GM12878 (cell line): ENCODE data around the gene MAPK1. TPM values are rescaled to one million over a fixed set of nuclear protein-coding genes. Genes with fewer than 3 reads are reported as not detected.

Experiments
- BCL11A ChIP-seq: IDR thresholded peaks from 2 replicates; pipeline ENCODE4 v1.6.1; 2011; ENCODE audit warnings: low read depth, low read length
- CBX5 ChIP-seq: sonication (generic); IDR thresholded peaks from 2 replicates; pipeline ENCODE4 v1.6.1; 2016; ENCODE audit warnings: low read depth, moderate library complexity, mild to moderate bottlenecking, inconsistent platforms
- MTA2 ChIP-seq: fragments of 450-650 bp; IDR thresholded peaks from 2 replicates; pipeline ENCODE4 v1.6.1; 2016; ENCODE audit warnings: low read depth, mild to moderate bottlenecking, moderate library complexity
- MXI1 ChIP-seq: fragments of 150-350 bp; IDR thresholded peaks from 2 replicates; pipeline ENCODE4 v1.6.1; 2011; ENCODE audit warnings: low read depth, mild to moderate bottlenecking, inconsistent platforms, low read length, improper control_type of control experiment
- POU2F2 ChIP-seq: IDR thresholded peaks from 3 replicates; pipeline ENCODE4 v1.6.1; 2011; ENCODE audit warnings: low read depth, mild to moderate bottlenecking, low read length, borderline replicate concordance
- SP1 ChIP-seq: IDR thresholded peaks from one replicate; pipeline ENCODE4 v1.6.1; 2011; ENCODE audit warnings: low read depth, low read length
- YY1 ChIP-seq: IDR thresholded peaks from 2 replicates; pipeline ENCODE4 v1.6.1; 2011; ENCODE audit warnings: low read depth, mild to moderate bottlenecking, low read length
- polyA plus RNA-seq, 11 experiments: library from polyadenylated mRNA; depleted of rRNA in 4 of 11; unstranded in 6 of 11; stranded (reverse) in 5 of 11; fragments of >200 nt; fragmentation: Nextera tagmentation in 4 of 11; fragmentation: Illumina TruSeq in 1 of 11; extraction: Ambion mirVana in 4 of 11; extraction: Trizol in 1 of 11; gene quantifications; 1 replicate in 1 of 11; 2 replicates in 10 of 11; pipeline versions ENCODE4 v1.2.1 to v1.2.3, GENCODE V29; 2011 to 2016; ENCODE audit warnings: inconsistent platforms in 2 of 11, missing spikeins in 2 of 11, low read depth in 1 of 11
- total RNA-seq, 4 experiments: library from RNA; depleted of rRNA in 3 of 4; stranded (reverse); fragments of >200 nt in 3 of 4; fragmentation: Illumina TruSeq in 1 of 4; extraction: Trizol in 1 of 4; gene quantifications; 2 replicates each; pipeline versions ENCODE4 v1.2.1 to v1.2.3, GENCODE V29; 2013 to 2021
- TF ChIP-seq, protein P1 (sequence below): fragments of 450-650 bp; IDR thresholded peaks from 2 replicates; pipeline ENCODE4 v1.6.1; 2017; ENCODE audit warnings: mild to moderate bottlenecking, moderate library complexity
- TF ChIP-seq, protein P2 (sequence below): fragments of 450-650 bp; IDR thresholded peaks from 2 replicates; pipeline ENCODE4 v1.6.1; 2017; ENCODE audit warnings: mild to moderate bottlenecking
- TF ChIP-seq, protein P3 (sequence below): fragments of 450-650 bp; IDR thresholded peaks from 2 replicates; pipeline ENCODE4 v1.6.1; 2017; ENCODE audit warnings: low read depth, mild to moderate bottlenecking, moderate library complexity

The MAPK1 gene
- total and polyA plus RNA-seq, 10 of the 15 experiments (the other 5 are each of a cell fraction or from before 2014, with no cell fraction given): 7.0 to 123 (median 58.4) TPM

DNA sequence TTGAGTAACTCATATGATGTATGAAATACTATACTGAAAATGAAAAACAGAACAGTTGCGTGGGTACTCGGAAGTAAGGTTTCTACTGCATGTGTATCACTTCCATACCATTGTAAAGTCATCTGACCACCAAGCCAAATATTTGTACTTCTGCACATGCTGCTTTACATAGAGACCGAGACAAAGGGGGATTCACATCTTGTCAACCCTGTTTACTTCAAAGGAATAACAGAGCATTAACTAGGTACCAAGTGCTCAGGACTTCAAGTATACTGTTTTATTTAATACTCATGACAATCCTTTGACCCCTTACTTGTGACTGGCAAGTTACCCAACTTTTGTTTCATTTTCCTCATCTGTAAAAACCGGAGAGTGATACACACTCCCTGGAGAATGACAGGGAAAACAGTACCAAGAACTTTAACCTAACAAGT lies 9.9 kb downstream of the MAPK1 start (continued):
- TF ChIP-seq, protein P1, sequence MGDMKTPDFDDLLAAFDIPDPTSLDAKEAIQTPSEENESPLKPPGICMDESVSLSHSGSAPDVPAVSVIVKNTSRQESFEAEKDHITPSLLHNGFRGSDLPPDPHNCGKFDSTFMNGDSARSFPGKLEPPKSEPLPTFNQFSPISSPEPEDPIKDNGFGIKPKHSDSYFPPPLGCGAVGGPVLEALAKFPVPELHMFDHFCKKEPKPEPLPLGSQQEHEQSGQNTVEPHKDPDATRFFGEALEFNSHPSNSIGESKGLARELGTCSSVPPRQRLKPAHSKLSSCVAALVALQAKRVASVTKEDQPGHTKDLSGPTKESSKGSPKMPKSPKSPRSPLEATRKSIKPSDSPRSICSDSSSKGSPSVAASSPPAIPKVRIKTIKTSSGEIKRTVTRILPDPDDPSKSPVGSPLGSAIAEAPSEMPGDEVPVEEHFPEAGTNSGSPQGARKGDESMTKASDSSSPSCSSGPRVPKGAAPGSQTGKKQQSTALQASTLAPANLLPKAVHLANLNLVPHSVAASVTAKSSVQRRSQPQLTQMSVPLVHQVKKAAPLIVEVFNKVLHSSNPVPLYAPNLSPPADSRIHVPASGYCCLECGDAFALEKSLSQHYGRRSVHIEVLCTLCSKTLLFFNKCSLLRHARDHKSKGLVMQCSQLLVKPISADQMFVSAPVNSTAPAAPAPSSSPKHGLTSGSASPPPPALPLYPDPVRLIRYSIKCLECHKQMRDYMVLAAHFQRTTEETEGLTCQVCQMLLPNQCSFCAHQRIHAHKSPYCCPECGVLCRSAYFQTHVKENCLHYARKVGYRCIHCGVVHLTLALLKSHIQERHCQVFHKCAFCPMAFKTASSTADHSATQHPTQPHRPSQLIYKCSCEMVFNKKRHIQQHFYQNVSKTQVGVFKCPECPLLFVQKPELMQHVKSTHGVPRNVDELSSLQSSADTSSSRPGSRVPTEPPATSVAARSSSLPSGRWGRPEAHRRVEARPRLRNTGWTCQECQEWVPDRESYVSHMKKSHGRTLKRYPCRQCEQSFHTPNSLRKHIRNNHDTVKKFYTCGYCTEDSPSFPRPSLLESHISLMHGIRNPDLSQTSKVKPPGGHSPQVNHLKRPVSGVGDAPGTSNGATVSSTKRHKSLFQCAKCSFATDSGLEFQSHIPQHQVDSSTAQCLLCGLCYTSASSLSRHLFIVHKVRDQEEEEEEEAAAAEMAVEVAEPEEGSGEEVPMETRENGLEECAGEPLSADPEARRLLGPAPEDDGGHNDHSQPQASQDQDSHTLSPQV: no peak
- TF ChIP-seq CBX5 (no peak), BCL11A (0 out of 2 replicates have a peak, but pooled peaks have one; percentile 4), YY1 (no peak), MXI1 (no peak), SP1 (no peak), POU2F2 (peak; percentile 41; the same call in 1 of the 3 replicates), MTA2 (no peak)
- TF ChIP-seq, protein P2, sequence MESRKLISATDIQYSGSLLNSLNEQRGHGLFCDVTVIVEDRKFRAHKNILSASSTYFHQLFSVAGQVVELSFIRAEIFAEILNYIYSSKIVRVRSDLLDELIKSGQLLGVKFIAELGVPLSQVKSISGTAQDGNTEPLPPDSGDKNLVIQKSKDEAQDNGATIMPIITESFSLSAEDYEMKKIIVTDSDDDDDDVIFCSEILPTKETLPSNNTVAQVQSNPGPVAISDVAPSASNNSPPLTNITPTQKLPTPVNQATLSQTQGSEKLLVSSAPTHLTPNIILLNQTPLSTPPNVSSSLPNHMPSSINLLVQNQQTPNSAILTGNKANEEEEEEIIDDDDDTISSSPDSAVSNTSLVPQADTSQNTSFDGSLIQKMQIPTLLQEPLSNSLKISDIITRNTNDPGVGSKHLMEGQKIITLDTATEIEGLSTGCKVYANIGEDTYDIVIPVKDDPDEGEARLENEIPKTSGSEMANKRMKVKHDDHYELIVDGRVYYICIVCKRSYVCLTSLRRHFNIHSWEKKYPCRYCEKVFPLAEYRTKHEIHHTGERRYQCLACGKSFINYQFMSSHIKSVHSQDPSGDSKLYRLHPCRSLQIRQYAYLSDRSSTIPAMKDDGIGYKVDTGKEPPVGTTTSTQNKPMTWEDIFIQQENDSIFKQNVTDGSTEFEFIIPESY: no peak
- TF ChIP-seq, protein P3, sequence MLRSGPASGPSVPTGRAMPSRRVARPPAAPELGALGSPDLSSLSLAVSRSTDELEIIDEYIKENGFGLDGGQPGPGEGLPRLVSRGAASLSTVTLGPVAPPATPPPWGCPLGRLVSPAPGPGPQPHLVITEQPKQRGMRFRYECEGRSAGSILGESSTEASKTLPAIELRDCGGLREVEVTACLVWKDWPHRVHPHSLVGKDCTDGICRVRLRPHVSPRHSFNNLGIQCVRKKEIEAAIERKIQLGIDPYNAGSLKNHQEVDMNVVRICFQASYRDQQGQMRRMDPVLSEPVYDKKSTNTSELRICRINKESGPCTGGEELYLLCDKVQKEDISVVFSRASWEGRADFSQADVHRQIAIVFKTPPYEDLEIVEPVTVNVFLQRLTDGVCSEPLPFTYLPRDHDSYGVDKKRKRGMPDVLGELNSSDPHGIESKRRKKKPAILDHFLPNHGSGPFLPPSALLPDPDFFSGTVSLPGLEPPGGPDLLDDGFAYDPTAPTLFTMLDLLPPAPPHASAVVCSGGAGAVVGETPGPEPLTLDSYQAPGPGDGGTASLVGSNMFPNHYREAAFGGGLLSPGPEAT: peak; percentile 42; the same call in 1 of the 2 replicates
